ENCODE data around the gene NDUFS6. TPM values are rescaled to one million over a fixed set of nuclear protein-coding genes. Genes with fewer than 3 reads are reported as not detected.

Gene NDUFS6
- polyA plus RNA-seq, 2 of the 4 experiments (the other 2 are of a cell fraction): 76.0 to 192 TPM

GRCh38 chr5:1785062-1785461, 16.1 kb upstream of the NDUFS6 start:
- no peaks in the 10 kb centered on the region for H3K9me3 ChIP-seq
- ChIA-PET POLR2A (no interaction called here), CTCF (interaction anchor here (0.9 kb wide), 1 partner anchor 12 kb away, joined by 3 read pairs; no protein-coding TSS in a partner anchor)
- no peak for DNase-seq (ENCODE audit: low read depth in 1 of 2, low spot score in 1 of 2)
- H3K4me2 ChIP-seq: no peak overlapping the region
- no peak overlapping the region for H3K27ac ChIP-seq
- ATAC-seq: no peak
- no peaks in the 10 kb centered on the region for H3K4me1 ChIP-seq
- no peak overlapping the region for H3K4me3 ChIP-seq
- no peak for FAIRE-seq
- WGBS (ENCODE audit: missing lambda C conversion rate): 45% methylated on average over 8 of the region's 8 CpGs
- no peak for TF ChIP-seq HOXA7 (CRISPR knock-in tag; IDR thresholded peaks at IDR 0.05)
- TF ChIP-seq REST (IDR thresholded peaks at IDR 0.05): no peak
- TF ChIP-seq ZNF302 (CRISPR knock-in tag; IDR thresholded peaks at IDR 0.05): no peak
- no peak for TF ChIP-seq RCOR1 (IDR thresholded peaks at IDR 0.05; ENCODE audit: low read depth, low read length)
- TF ChIP-seq RNF2 (IDR thresholded peaks at IDR 0.05; ENCODE audit: borderline replicate concordance, low read depth): no peak
- TF ChIP-seq ZSCAN20 (CRISPR knock-in tag; IDR thresholded peaks at IDR 0.05): no peak
- no peak for TF ChIP-seq RFX5 (IDR thresholded peaks at IDR 0.05)
- TF ChIP-seq BCL3 (IDR thresholded peaks at IDR 0.05): no peak
- no peak for TF ChIP-seq HMGXB4 (CRISPR knock-in tag; IDR thresholded peaks at IDR 0.05; ENCODE audit: borderline replicate concordance)
- TF ChIP-seq HOXB5 (CRISPR knock-in tag; IDR thresholded peaks at IDR 0.05): no peak
- no peak for TF ChIP-seq CHD4 (IDR thresholded peaks at IDR 0.05; ENCODE audit: borderline replicate concordance)
- TF ChIP-seq POLR2A (IDR thresholded peaks at IDR 0.05; ENCODE audit: low read length): no peak
- no peak for TF ChIP-seq ZC3H11A (IDR thresholded peaks at IDR 0.05)
- no peak for TF ChIP-seq FOSB (CRISPR knock-in tag; IDR thresholded peaks at IDR 0.05)
- no peak for TF ChIP-seq POLR2AphosphoS2 (conservative IDR thresholded peaks at IDR 0.05; ENCODE audit: low read length)
- no peak for TF ChIP-seq MYC (IDR thresholded peaks at IDR 0.05; ENCODE audit: borderline replicate concordance, low read length)
- TF ChIP-seq BHLHE40 (IDR thresholded peaks at IDR 0.05; ENCODE audit: low read depth, low read length): no peak
- no peak for TF ChIP-seq CHD2 (IDR thresholded peaks at IDR 0.05; ENCODE audit: low read length, partially characterized antibody)
- TF ChIP-seq KDM1A (IDR thresholded peaks at IDR 0.05; ENCODE audit: low read depth): no peak
- TF ChIP-seq ZFP36 (IDR thresholded peaks at IDR 0.05; ENCODE audit: borderline replicate concordance, partially characterized antibody): no peak

- Histone ChIP-seq H3K4me2 (no peak overlapping the region), H3K27ac (no peak overlapping the region), H3K4me3 (no peak overlapping the region), H3K4me1 (no peaks in the 10 kb centered on the region), H3K9me3 (no peaks in the 10 kb centered on the region)
- DNase-seq (ENCODE audit: low read depth in 1 of 2, low spot score in 1 of 2): no peak
- WGBS (ENCODE audit: missing lambda C conversion rate): 76% methylated on average over 6 of the region's 13 CpGs
- ATAC-seq: no peak
- ChIA-PET POLR2A (no interaction called here), CTCF (no interaction called here)
- no peak for FAIRE-seq
- no peak for TF ChIP-seq FOSL2 (IDR thresholded peaks at IDR 0.05)
- TF ChIP-seq FOSL2 (CRISPR knock-in tag; IDR thresholded peaks at IDR 0.05): no peak
- TF ChIP-seq CTCF (IDR thresholded peaks at IDR 0.05): no peak
- TF ChIP-seq ATOH8 (CRISPR knock-in tag; IDR thresholded peaks at IDR 0.05; ENCODE audit: low read depth): no peak
- no peak for TF ChIP-seq BCL3 (IDR thresholded peaks at IDR 0.05)
These were observed 15.2 kb upstream of the NDUFS6 start for GRCh38 chr5:1785984-1786383.

All from A549 (cell line).